HEK293 (cell line): ENCODE data around the gene SELENOI.

Experiments used
- CTCF ChIP-seq: fragments of 450-650 bp; formaldehyde crosslinking; IDR thresholded peaks from 2 replicates; pipeline ENCODE4 v1.5.1; 2016; ENCODE audit warnings: missing biosample characterization, missing genetic modification characterization
- IKZF3 ChIP-seq: fragments of 450-650 bp; IDR thresholded peaks from 2 replicates; pipeline ENCODE4 v1.5.0; 2018; ENCODE audit warnings: missing biosample characterization, mild to moderate bottlenecking, missing genetic modification characterization, moderate library complexity
- KLF16 ChIP-seq: fragments of 450-650 bp; formaldehyde crosslinking; IDR thresholded peaks from 2 replicates; pipeline ENCODE4 v1.5.1; 2017; ENCODE audit warnings: missing biosample characterization, missing genetic modification characterization
- YY1 ChIP-seq: fragments of 450-650 bp; formaldehyde crosslinking; IDR thresholded peaks from 2 replicates; pipeline ENCODE4 v1.5.1; 2018; ENCODE audit warnings: missing biosample characterization, missing genetic modification characterization
- ZBTB10 ChIP-seq: fragments of 450-650 bp; formaldehyde crosslinking; IDR thresholded peaks from 2 replicates; pipeline ENCODE4 v1.5.1; 2016; ENCODE audit warnings: missing biosample characterization, missing genetic modification characterization
- ZBTB49 ChIP-seq: fragments of 450-650 bp; formaldehyde crosslinking; IDR thresholded peaks from 2 replicates; pipeline ENCODE4 v1.5.1; 2016; ENCODE audit warnings: missing biosample characterization, missing genetic modification characterization, low read depth
- ZFP37 ChIP-seq: fragments of 450-650 bp; formaldehyde crosslinking; IDR thresholded peaks from 2 replicates; pipeline ENCODE4 v1.5.1; 2016; ENCODE audit warnings: missing biosample characterization, missing genetic modification characterization
- ZNF274 ChIP-seq, 2 experiments: fragments of 200-500 bp in 1 of 2; fragments of 450-650 bp in 1 of 2; sonication (Bioruptor generic) in 1 of 2; formaldehyde crosslinking in 1 of 2; IDR thresholded peaks; 2 replicates each; pipeline versions ENCODE4 v1.5.1 to v1.6.1; 2014 to 2016; ENCODE audit warnings: borderline replicate concordance in 1 of 2, inconsistent platforms in 1 of 2, low read length in 1 of 2, missing biosample characterization in 1 of 2, missing genetic modification characterization in 1 of 2
- ZNF580 ChIP-seq: fragments of 450-650 bp; formaldehyde crosslinking; IDR thresholded peaks from 2 replicates; pipeline ENCODE4 v1.5.1; 2016; ENCODE audit warnings: missing biosample characterization, missing genetic modification characterization
- ZNF670 ChIP-seq: fragments of 450-650 bp; formaldehyde crosslinking; IDR thresholded peaks from 2 replicates; pipeline ENCODE4 v1.5.1; 2016; ENCODE audit warnings: missing biosample characterization, missing genetic modification characterization, low read depth
- ZNF707 ChIP-seq: fragments of 450-650 bp; formaldehyde crosslinking; IDR thresholded peaks from 2 replicates; pipeline ENCODE4 v1.5.1; 2016; ENCODE audit warnings: missing biosample characterization, missing genetic modification characterization
- ZNF776 ChIP-seq: fragments of 450-650 bp; formaldehyde crosslinking; IDR thresholded peaks from 2 replicates; pipeline ENCODE4 v1.5.0; 2017; ENCODE audit warnings: missing biosample characterization, missing genetic modification characterization, borderline replicate concordance
- ZSCAN18 ChIP-seq: fragments of 450-650 bp; formaldehyde crosslinking; IDR thresholded peaks from 2 replicates; pipeline ENCODE4 v1.5.1; 2016; ENCODE audit warnings: missing biosample characterization, missing genetic modification characterization

GRCh38 chr2:26298286-26298637, 47.7 kb upstream of the SELENOI start:
- TF ChIP-seq ZBTB10 (tag by site-specific recombination) (no peak), ZBTB49 (no peak), ZNF274 (IDR thresholded peaks at IDR 0.05; ENCODE audit: low read length) (no peak), ZNF274 (tag by site-specific recombination; IDR thresholded peaks at IDR 0.05; ENCODE audit: borderline replicate concordance) (no peak), ZNF707 (tag by site-specific recombination) (no peak), KLF16 (tag by site-specific recombination) (no peak), IKZF3 (tag by site-specific recombination) (no peak), CTCF (no peak), ZNF670 (tag by site-specific recombination) (no peak), ZNF580 (tag by site-specific recombination) (no peak), YY1 (tag by site-specific recombination) (no peak), ZFP37 (tag by site-specific recombination) (no peak), ZNF776 (no peak), ZSCAN18 (no peak)
